GM19395 (cell line): ENCODE results near the gene PASK.
A peak's percentile ranks its signal among the peaks of the same experiment; 100 is the strongest.
"Not testable (repeated sequence)": the region's sequence is repeated elsewhere in the genome, so short reads cannot be mapped to it uniquely, and the experiment has no call there.

Source experiments
- ATAC-seq: cut with Tn5 transposase; IDR thresholded peaks from one replicate; pipeline ENCODE4 v1.9.1; 2021; ENCODE audit warnings: mild to moderate bottlenecking, moderate library complexity; ENCODE audit not compliant: unreplicated experiment

The PASK gene

GRCh38 chr2:241108271-241109209, 40.7 kb downstream of the PASK start:
- no peak for ATAC-seq

GRCh38 chr2:241107031-241107783, 42.1 kb downstream of the PASK start:
- no peak for ATAC-seq

GRCh38 chr2:241105641-241106040, 43.6 kb downstream of the PASK start:
- ATAC-seq: no peak

DNA sequence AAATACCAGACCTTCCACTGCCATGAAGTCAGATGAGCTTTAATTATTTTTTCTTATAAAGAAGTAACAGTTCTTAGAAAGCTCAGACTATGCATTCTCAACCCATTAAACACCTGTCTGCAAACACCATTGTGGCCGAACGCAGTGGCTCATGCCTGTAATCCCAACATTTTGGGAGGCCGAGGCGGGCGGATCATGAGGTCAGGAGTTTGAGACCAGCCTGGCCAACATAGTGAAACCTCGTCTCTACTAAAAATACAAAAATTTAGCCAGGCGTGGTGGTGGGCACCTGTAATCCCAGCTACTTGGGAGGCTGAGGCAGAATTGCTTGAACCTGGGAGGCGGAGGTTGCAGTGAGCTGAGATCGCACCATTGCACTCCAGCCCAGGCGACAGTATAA, 44.7 kb downstream of the PASK start:
- not testable (repeated sequence) for ATAC-seq

GRCh38 chr2:241103176-241103595, 46.1 kb downstream of the PASK start:
- no peak for ATAC-seq

DNA sequence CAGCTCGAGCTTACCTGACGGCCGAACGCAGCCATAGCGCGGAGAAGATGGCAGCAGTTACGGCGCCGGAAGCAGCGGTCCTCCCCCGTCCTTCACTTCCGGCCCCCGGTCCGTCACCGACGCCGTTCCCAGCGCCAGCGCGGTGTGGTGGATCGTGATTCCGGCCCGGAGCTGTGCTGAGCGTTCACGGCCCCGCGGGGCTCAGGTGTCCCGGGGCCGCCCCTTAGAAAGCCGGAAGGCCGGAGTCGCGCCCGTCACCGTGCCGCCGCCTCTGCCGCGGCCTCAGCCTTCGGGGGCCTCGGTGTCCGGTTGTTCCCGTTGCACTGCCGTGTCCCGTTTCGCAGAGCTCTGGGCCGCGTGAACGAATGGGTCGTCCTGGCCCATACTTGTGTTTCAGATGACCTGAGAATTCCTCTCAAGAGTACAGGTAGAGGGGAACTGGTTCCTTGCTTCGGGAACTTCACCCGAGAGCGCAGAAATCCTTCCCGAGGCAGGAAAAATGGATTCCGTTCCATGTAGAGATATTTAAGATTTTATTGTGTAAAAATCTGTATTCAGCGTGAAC, 47.0 kb downstream of the PASK start, which contains the start of gene MTERF4:
MTERF4 (minus strand) TSS at position 49 of the 565 bp plus-strand sequence; CDS start at position 35, 14 bp downstream.
- peak; percentile 80 for ATAC-seq

GRCh38 chr2:241099246-241099645, 50.0 kb downstream of the PASK start:
- ATAC-seq: no peak

DNA sequence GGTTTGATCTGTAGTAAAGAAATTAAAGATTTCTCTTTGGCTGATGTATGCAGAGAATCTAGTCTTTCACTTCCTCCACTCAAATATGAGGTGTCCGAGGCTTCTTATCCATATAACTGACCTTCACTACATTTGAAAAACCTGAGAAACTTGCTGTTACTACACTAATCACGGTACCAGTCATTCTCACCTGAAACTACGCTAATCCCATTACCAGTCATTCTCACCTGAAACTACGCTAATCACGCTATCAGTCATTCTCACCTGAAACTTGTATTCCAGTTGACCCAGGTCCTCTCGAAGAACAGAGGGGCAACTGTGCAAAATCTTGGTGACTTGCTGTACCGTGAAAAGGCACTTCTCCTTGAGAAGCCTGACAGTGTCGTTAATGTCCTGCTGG, 52.3 kb downstream of the PASK start:
- ATAC-seq: peak; percentile 50

DNA sequence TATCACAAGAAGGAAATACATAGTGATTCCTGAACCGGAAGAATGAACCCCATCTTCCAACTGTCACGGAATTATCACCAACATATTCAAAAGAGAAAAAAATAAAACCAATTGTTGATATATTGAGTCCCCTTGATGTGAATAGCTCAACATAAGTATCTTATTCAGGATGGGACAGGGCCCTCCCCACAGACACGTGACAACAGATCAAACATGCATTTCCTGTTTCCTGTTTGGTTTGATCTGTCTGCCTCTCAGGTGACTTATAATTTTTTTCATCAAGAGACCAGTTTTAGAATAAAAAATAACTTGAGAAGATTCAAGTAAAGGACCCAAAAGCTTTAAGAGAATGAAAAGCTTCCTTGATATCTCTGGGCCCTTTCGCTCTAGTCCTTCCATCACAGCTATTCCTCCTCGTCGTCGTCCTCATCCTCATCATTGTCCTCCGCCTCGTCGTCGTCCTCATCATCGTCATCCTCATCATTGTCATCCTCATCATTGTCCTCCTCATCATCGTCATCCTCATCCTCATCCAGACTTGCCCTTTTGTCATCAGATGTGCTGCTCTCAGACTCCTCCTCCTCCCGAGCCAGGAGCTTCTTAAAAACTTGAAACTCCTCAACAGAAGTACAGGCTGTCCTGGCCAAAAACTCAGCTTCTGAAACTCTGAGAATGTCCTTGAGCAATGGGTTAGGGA, 53.5 kb downstream of the PASK start:
- ATAC-seq: no peak

DNA sequence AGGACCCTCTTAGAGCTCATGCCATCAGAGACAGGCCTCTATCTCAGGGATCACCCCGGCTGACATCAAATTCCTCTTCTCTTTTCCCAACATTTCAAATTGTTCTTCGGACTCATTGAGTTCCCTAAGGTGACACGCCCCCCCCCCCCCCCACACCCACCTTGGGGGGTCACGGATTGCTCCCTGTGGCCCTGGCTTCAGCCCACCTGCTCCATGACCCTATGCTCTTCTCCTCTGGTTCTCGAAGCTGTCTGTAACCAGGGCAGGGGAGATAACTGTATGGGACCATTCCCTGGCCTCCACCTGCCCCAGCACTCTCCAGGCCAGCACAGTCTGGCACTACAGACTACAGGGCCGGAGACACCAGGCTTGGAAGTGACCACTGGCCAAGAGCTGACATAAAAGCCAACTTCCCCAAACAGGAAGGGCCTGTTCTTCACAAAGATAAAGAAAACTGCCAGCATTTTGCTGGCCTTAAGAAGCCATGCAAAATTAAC, 54.3 kb downstream of the PASK start:
- ATAC-seq: no peak

- ATAC-seq: no peak
These were observed 55.1 kb downstream of the PASK start for GRCh38 chr2:241094172-241094571.

DNA sequence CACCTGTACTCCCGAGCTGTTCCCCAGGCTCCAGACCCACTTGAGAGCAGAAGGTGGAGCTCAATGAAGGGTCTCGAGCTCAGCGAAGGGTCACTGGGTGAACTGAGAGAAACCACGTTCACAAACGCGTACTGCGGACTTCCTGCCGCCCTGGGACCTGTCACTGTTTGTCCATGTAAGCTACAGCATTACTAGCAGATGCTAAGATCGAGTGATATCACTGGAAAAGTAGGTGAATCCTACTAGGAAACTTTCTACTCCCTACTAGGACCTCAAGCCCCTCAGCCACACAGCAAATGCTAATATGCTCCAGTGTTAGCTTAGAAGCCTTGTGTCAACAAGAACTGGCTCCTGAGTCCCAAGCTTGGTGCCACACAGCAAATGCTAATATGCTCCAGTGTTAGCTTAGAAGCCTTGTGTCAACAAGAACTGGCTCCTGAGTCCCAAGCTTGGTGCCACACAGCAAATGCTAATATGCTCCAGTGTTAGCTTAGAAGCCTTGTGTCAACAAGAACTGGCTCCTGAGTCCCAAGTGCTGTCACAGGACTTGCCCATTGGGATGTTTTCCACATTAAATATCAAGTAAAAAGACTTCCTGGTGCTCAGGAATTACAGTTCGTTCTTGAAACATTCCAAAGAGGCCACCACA, 56.0 kb downstream of the PASK start:
- not testable (repeated sequence) for ATAC-seq

DNA sequence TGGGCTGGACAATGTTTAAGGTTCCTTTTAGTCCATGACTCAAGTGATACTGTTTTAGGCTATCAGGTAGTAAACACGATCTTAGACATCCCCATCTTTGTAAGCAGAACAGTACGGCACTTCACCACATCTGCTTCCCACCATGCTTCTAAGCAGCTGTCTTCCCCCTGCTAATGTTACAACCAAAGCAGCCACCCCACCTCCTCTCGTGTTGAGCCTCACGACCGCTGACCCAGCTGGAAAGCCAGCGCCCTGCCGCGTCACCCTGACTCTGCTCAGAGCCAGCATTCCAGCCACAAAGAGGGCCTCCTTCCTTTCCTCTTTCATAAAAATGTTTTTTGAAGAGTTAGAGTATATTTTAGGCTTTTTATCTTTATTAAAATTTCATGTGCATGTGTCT, 56.6 kb downstream of the PASK start:
- ATAC-seq: no peak

GRCh38 chr2:241091734-241092445, 57.4 kb downstream of the PASK start:
- no peak for ATAC-seq

- ATAC-seq: no peak
These were observed 58.1 kb downstream of the PASK start for GRCh38 chr2:241091201-241091600.

DNA sequence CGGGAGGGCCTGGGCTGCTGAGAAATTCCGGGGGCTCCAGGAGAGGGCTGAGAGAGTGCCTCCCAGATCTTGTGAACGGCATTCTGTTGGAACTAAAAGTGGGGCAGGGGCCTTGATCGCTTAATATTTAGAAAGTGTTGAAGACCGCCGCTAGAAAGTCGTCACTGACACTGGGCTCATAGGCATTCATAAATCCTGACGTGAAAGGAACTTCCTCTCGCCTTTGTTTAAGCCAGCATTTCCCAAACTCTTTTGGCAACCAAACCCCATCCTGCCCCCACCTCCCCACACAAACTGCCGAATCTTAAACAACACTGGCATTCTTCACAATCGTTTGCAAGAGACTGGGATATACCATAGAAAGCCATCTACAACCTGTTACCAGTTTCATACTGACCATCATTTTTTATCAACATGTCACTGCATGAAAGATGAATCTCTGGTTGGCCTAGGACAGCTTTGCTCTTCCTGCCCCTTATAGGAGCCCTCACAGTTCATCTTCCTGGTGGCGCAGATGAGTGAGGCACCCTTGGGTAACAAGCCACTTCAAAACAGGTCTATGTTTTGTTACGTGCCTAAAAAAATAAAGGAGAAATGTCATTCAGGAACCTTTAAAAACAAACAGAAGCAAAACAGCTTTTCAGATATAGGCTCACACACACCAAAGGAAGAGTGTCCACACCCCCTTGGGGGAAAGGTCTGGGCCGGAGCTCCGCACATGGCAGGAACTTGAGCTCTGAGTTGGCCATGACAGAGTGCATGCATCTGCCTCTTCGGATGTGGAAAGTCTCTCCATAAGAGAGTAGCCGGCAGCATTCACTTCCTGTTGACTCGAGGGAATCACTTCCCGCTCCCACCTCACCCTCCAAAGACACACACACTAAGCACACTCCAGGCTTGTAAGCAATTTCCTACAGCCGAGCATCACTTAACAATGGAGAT, 60.2 kb downstream of the PASK start:
- ATAC-seq: no peak

DNA sequence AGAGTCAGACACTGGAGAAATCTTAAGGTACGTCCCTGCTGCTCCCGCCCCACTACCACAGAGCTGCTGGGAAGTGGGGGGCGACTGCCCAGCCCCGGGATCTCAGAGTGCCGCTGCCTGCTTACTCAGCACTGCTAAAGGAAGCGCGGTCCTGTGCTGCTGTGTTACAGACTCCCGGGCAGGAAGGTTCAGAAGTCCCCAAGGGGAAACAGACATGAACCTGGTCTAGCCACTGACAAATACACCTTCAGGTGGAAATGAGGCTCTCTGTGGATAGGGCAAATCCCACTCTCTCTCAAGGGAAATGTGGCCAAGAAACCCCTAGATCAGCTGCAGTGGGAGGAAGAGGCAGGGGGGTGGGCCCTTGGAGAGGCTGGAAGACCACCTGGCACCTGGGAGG, 60.9 kb downstream of the PASK start:
- peak; percentile 45 for ATAC-seq
